Fibroblast of the aortic adventitia (primary cell): ENCODE results near the gene HERC2. TPM values are rescaled to one million over a fixed set of nuclear protein-coding genes. Genes with fewer than 3 reads are reported as not detected.
"Not testable (repeated sequence)": the region's sequence is repeated elsewhere in the genome, so short reads cannot be mapped to it uniquely, and the experiment has no call there.

Experiments used
- DNase-seq: peaks from one replicate; pipeline ENCODE4 v3.0.0-alpha.2; 2010; ENCODE audit warnings: low read depth
- H3K4me3 ChIP-seq: 2 replicates; pipeline ENCODE4 v1.5.1; 2011; ENCODE audit warnings: low read depth, mild to moderate bottlenecking, control low read depth, low read length, moderate library complexity
- total RNA-seq: library from RNA; depleted of rRNA; stranded (reverse); fragments of >200 nt; gene quantifications from 2 replicates; pipeline ENCODE4 v1.2.3, GENCODE V29; 2012; ENCODE audit warnings: low replicate concordance
- TF ChIP-seq, protein P1 (sequence below): IDR thresholded peaks from 2 replicates; pipeline ENCODE4 v1.5.1; 2011; ENCODE audit warnings: mild to moderate bottlenecking, low read length, control low read depth, inconsistent platforms; ENCODE audit not compliant: insufficient read depth

Gene HERC2
- total RNA-seq, 1 donor = 49.1 TPM

GRCh38 chr15:28140062-28140461 lies 181.9 kb downstream of the HERC2 start:
- no peak overlapping the region for H3K4me3 ChIP-seq
- DNase-seq = no peak
- TF ChIP-seq, protein P1, sequence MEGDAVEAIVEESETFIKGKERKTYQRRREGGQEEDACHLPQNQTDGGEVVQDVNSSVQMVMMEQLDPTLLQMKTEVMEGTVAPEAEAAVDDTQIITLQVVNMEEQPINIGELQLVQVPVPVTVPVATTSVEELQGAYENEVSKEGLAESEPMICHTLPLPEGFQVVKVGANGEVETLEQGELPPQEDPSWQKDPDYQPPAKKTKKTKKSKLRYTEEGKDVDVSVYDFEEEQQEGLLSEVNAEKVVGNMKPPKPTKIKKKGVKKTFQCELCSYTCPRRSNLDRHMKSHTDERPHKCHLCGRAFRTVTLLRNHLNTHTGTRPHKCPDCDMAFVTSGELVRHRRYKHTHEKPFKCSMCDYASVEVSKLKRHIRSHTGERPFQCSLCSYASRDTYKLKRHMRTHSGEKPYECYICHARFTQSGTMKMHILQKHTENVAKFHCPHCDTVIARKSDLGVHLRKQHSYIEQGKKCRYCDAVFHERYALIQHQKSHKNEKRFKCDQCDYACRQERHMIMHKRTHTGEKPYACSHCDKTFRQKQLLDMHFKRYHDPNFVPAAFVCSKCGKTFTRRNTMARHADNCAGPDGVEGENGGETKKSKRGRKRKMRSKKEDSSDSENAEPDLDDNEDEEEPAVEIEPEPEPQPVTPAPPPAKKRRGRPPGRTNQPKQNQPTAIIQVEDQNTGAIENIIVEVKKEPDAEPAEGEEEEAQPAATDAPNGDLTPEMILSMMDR = no peak

DNA sequence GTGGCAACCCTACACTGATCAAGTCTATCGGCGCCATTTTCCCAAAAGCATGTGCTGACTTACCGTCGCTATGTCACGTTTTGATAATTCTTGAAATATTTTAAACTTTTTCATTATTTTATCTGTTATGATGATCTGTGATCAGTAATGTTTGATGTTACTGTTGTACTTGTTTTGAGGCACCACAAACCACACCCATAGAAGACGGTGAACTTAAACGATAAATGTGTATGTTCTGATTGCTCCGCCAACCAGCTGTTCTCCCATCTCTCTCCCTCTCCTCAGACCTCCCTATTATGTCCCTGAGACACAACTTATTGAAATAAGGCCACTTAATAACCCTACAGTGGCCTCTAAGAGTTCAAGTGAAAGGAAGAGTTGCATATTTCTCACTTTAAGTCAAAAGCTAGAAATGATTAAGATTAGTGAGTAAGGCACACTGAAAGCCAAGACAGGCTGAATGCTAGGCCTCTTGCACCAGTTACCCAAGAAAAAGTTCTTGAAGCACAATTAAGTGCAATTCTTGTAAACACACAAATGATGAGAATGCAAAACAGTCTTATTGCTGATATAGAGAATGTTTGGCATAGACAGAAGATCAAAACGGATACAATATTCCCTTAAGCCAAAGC lies 184.5 kb downstream of the HERC2 start:
- not testable (repeated sequence) for DNase-seq, H3K4me3 ChIP-seq

DNA sequence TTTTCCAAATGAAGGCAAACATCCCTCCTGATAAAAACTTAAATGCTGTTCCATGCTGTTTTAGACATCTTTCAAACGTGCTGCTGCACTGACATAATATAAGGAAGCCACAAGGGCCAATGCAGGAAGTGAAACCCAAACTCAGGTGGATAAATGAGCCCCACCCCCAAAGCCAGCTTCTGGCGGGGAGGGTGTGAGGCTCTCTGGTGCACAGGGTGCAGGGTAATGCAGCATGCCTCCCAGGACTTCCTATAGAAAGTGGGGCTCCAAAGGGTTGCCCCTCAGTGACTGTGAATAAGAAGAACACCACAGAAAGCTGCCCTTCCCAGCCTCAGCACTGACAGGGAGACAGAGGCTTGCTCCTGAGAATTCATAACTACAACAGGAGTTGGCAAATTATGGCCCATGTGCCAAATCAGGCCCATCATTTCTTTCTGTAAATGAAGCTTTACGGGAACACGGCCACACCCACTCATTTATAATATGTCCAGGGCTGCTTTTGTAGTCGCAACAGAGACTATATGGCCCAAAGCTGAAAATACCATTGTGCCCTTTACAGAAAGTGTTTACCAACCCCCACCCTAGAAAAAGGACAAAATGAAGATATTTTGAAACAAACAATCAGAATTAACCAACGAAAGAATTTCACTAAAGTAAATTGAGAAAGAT lies 185.6 kb downstream of the HERC2 start:
- not testable (repeated sequence) for DNase-seq, H3K4me3 ChIP-seq

- peak; percentile 41 for DNase-seq
- TF ChIP-seq, protein P1 = no peak
- no peak overlapping the region for H3K4me3 ChIP-seq
These were observed 188.7 kb downstream of the HERC2 start for GRCh38 chr15:28133281-28133680.

DNA sequence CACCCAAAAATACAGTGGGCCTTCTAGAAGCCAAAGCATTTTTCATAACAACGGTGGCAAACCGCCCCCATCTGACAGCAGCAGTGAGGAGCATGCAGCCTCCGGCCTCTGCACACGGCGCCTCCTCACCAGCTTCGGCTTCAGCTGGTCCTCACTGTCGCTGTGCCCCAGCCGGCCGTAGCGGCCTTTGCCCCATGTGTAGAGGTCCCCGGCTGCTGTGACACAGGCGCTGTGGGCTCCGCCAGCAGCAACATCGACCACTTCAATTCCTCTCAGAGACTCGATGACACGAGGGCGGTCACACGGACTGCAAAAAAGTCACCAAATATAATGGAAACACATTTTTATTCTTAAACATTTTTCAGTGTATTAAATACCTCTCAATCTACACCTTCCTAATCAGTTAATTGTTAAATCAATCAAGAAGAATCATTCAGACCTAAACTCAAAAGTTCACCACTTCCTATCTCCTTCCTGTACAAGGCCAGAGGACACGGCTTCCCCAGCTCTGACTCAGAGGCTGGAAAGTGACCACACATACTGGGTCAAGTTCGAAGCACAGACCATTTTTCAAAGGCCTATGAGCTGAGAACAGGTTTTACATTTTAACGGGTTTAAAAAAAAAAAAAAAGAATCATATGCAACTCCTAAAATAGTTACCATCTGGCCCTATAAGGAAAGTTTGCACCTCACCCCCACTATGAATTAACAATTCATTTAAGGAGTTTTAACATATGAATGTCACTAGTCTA lies 189.3 kb downstream of the HERC2 start:
- peak; percentile 63 for DNase-seq
- no peak overlapping the region for H3K4me3 ChIP-seq
- TF ChIP-seq, protein P1 = no peak

DNA sequence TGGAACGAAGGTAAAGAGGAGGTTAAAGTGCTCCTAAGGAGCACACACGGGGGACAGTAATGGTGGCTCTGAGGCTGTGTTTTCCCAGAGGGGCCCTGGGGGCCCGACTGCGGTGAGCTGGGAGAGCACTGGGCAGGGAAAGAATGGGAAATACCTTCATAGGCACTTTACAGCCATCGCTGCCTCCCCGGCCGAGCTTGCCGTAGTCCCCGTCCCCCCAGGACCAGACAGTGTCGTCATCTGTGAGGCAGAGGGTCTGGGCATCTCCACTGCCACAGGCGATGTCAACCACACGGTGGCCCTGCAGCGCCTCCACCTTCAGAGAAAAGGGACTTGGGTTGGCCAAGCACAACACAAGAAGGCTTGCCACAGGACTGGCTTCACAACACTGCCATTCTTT lies 190.0 kb downstream of the HERC2 start:
- TF ChIP-seq, protein P1 = no peak
- no peak overlapping the region for H3K4me3 ChIP-seq
- no peak for DNase-seq

GRCh38 chr15:28131400-28131799 lies 190.6 kb downstream of the HERC2 start:
- DNase-seq = no peak
- TF ChIP-seq, protein P1 = no peak
- no peak overlapping the region for H3K4me3 ChIP-seq
